ENCODE measurements around the gene PILRA. TPM values are rescaled to one million over a fixed set of nuclear protein-coding genes. Genes with fewer than 3 reads are reported as not detected.

PILRA gene
- total and polyA plus RNA-seq, 8 donors, result 1.4 to 10.0 (median 3.1) TPM; not detected in 3

DNA sequence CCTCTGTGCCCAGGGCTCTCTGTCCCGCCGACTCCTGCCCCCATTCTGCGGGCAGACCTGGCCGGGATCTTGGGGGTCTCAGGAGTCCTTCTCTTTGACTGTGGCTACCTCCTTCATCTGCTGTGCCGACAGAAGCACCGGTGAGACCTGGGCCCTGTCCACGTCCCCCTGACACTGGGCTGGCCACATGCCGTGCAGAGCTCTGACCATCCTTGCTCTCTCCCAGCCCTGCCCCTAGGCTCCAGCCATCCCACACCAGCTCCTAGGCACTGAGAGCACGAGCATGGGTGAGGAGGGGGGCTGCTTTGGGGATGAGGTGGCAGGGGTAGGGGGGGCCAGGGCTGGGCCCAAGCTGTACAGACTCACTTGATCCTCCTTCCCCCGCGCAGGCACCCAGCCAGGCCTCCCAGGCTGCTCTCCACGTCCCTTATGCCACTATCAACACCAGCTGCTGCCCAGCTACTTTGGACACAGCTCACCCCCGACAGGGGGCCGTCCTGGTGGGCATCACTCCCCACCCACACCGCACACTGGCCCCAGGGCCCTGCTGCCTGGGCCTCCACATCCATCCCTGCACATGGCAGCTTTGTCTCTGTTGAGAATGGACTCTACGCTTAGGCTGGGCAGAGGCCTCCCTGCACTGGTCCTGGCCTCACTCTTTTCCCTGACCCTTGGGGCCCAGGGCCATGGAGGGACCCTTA lies 20.2 kb upstream of the PILRA start:
- no peaks in the 10 kb centered on the region for H3K27me3 ChIP-seq
- TF ChIP-seq POLR2A (IDR thresholded peaks at IDR 0.05) (no peak), POLR2AphosphoS5 (IDR thresholded peaks at IDR 0.05) (no peak), EP300 (IDR thresholded peaks at IDR 0.05) (no peak)
- TF ChIP-seq, protein P1, sequence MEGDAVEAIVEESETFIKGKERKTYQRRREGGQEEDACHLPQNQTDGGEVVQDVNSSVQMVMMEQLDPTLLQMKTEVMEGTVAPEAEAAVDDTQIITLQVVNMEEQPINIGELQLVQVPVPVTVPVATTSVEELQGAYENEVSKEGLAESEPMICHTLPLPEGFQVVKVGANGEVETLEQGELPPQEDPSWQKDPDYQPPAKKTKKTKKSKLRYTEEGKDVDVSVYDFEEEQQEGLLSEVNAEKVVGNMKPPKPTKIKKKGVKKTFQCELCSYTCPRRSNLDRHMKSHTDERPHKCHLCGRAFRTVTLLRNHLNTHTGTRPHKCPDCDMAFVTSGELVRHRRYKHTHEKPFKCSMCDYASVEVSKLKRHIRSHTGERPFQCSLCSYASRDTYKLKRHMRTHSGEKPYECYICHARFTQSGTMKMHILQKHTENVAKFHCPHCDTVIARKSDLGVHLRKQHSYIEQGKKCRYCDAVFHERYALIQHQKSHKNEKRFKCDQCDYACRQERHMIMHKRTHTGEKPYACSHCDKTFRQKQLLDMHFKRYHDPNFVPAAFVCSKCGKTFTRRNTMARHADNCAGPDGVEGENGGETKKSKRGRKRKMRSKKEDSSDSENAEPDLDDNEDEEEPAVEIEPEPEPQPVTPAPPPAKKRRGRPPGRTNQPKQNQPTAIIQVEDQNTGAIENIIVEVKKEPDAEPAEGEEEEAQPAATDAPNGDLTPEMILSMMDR (IDR thresholded peaks at IDR 0.05), result no peak
- intact Hi-C loops (cut with DNase I; ENCODE audit: low total_unique reads), result loop anchor here (10.0 kb wide), 1 partner anchor 62 kb away; no protein-coding TSS in a partner anchor
- H3K4me1 ChIP-seq, result no peaks in the 10 kb centered on the region
- H3K4me3 ChIP-seq, result peak overlapping the region in 1 of 4 donors; percentile 4
- DNase-seq, result no peak
- 89 to 94% (median 93%) methylated on average over 13 to 16 of the region's 16 CpGs for WGBS, 5 donors
- no peaks in the 10 kb centered on the region for H3K9me3 ChIP-seq
- H3K27ac ChIP-seq, result peak overlapping the region in 1 of 5 donors; percentile 52
- peaks cover 59 to 100% (median 98%) of the 10 kb centered on the region in 4 donors for H3K36me3 ChIP-seq

GRCh38 chr7:100353685-100354330 lies 19.5 kb upstream of the PILRA start:
- Histone ChIP-seq H3K36me3 (peaks cover 63 to 100% (median 98%) of the 10 kb centered on the region in 4 donors), H3K4me3 (no peak overlapping the region), H3K27me3 (no peaks in the 10 kb centered on the region), H3K4me1 (no peaks in the 10 kb centered on the region), H3K27ac (no peak overlapping the region), H3K9me3 (no peaks in the 10 kb centered on the region)
- intact Hi-C loops (cut with DNase I; ENCODE audit: low total_unique reads), result loop anchor here (10.0 kb wide), 1 partner anchor 61 kb away; no protein-coding TSS in a partner anchor
- no peak for TF ChIP-seq POLR2AphosphoS5 (IDR thresholded peaks at IDR 0.05)
- TF ChIP-seq EP300 (IDR thresholded peaks at IDR 0.05), result no peak
- TF ChIP-seq, protein P1 (IDR thresholded peaks at IDR 0.05), result no peak
- no peak for TF ChIP-seq POLR2A (IDR thresholded peaks at IDR 0.05)
- WGBS, 5 donors, result 83 to 90% (median 86%) methylated on average over 4 to 6 of the region's 6 CpGs
- DNase-seq, result no peak

- no peak for DNase-seq
- H3K9me3 ChIP-seq, result no peaks in the 10 kb centered on the region
- 82 to 95% (median 90%) methylated on average over 5 to 8 of the region's 8 CpGs for WGBS, 5 donors
- H3K36me3 ChIP-seq, result peaks cover 70 to 100% (median 100%) of the 10 kb centered on the region in 4 donors
- H3K27me3 ChIP-seq, result no peaks in the 10 kb centered on the region
- H3K4me1 ChIP-seq, result no peaks in the 10 kb centered on the region
- TF ChIP-seq, protein P1 (IDR thresholded peaks at IDR 0.05), result no peak
- no peak for TF ChIP-seq POLR2AphosphoS5 (IDR thresholded peaks at IDR 0.05)
- TF ChIP-seq EP300 (IDR thresholded peaks at IDR 0.05), result no peak
- H3K4me3 ChIP-seq, result no peak overlapping the region
- intact Hi-C loops (cut with DNase I; ENCODE audit: low total_unique reads), result loop anchor here (10.0 kb wide), 1 partner anchor 58 kb away; no protein-coding TSS in a partner anchor
- peak overlapping the region in 2 of 5 donors; percentile 14 to 47 for H3K27ac ChIP-seq
Observed at GRCh38 chr7:100356416-100357068, 16.7 kb upstream of the PILRA start.

DNA sequence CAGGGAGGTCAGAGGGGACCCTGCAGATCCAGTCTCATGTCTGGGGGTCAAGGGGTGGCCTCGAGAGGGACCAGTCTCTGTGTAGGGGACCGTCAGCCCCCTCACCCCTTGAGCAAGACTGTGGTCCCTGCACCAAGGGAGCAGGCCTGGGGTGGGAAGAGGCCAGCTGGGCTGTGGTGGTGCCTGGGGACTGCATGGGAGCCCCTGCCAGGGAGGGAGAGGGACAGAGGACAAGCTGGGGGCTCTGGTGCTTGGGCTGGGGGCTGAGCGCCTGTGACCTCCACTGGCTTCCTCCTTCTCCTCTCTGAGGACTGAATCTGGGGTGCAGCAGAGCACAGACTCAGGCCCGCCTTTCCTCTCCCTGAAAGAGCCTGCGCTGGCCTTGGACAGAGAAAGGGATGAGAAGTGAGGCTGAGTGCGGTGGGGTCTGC lies 16.1 kb upstream of the PILRA start:
- no peaks in the 10 kb centered on the region for H3K9me3 ChIP-seq
- no peak overlapping the region for H3K4me3 ChIP-seq
- no peaks in the 10 kb centered on the region for H3K27me3 ChIP-seq
- TF ChIP-seq, protein P1 (IDR thresholded peaks at IDR 0.05), result no peak
- TF ChIP-seq POLR2AphosphoS5 (IDR thresholded peaks at IDR 0.05) (no peak), EP300 (IDR thresholded peaks at IDR 0.05) (no peak), POLR2A (IDR thresholded peaks at IDR 0.05) (no peak)
- no peak for DNase-seq
- intact Hi-C loops (cut with DNase I; ENCODE audit: low total_unique reads), result loop anchor here (10.0 kb wide), 1 partner anchor 58 kb away; no protein-coding TSS in a partner anchor
- H3K4me1 ChIP-seq, result no peaks in the 10 kb centered on the region
- 89 to 93% (median 91%) methylated on average over 4 to 6 of the region's 6 CpGs for WGBS, 5 donors
- H3K36me3 ChIP-seq, result peaks cover 76 to 100% (median 100%) of the 10 kb centered on the region in 4 donors
- peak overlapping the region in 2 of 5 donors; percentile 14 to 47 for H3K27ac ChIP-seq

Data from stomach (tissue), 9 donors.